Adrenal gland (tissue), 12 donors: ENCODE data around the gene PKP1. TPM values are rescaled to one million over a fixed set of nuclear protein-coding genes. Genes with fewer than 3 reads are reported as not detected.

Experiments
- DNase-seq, 7 donors: peaks; one replicate each; pipeline ENCODE4 v3.0.0-alpha.2; 2019 to 2020
- H3K27ac ChIP-seq, 5 donors: fragments of 200-600 bp; sonication (generic) in 4 of 5; 1 replicate in 3 of 5; 2 replicates in 2 of 5; pipeline versions ENCODE4 v1.5.1 to v1.8.0; 2016 to 2020; ENCODE audit warnings: mild to moderate bottlenecking in 1 of 5
- H3K27me3 ChIP-seq: fragments of 200-600 bp; 2 replicates; pipeline ENCODE4 v1.8.0; 2021
- H3K36me3 ChIP-seq, 2 donors: fragments of 200-600 bp; replicated peaks in 1 of 2; 1 replicate in 1 of 2; 2 replicates in 1 of 2; pipeline versions ENCODE4 v1.5.1 to v1.8.0; 2018 to 2022
- H3K4me1 ChIP-seq, 2 donors: fragments of 200-600 bp; replicated peaks in 1 of 2; 1 replicate in 1 of 2; 2 replicates in 1 of 2; pipeline versions ENCODE4 v1.5.1 to v1.8.0; 2018 to 2021
- H3K4me3 ChIP-seq, 4 donors: fragments of 200-600 bp; sonication (generic) in 3 of 4; one replicate each; pipeline ENCODE4 v1.5.1; 2016 to 2018
- H3K9me3 ChIP-seq, 3 donors: fragments of 200-600 bp; sonication (generic) in 1 of 3; replicated peaks in 1 of 3; 1 replicate in 2 of 3; 2 replicates in 1 of 3; pipeline versions ENCODE4 v1.5.1 to v1.8.0; 2016 to 2021
- CTCF ChIP-seq, 6 experiments: fragments of 450-650 bp in 4 of 6; fragments of 200-600 bp in 2 of 6; sonication (generic) in 1 of 6; IDR thresholded peaks; 1 replicate in 5 of 6; 2 replicates in 1 of 6; pipeline versions ENCODE4 v1.5.1 to v1.8.0; 2016 to 2021; ENCODE audit warnings: antibody characterized with exemption in 6 of 6, mild to moderate bottlenecking in 2 of 6, moderate library complexity in 1 of 6
- POLR2A ChIP-seq, 2 donors: fragments of 450-650 bp; IDR thresholded peaks; one replicate each; pipeline ENCODE4 v1.6.1; 2017; ENCODE audit warnings: antibody characterized with exemption in 2 of 2, mild to moderate bottlenecking in 2 of 2, moderate library complexity in 1 of 2
- WGBS, 4 donors: extraction: QIAGEN DNeasy Blood & Tissue Kit in 2 of 4; methylation state at CpG; one replicate each; pipeline versions ENCODE4 v1.1.5 to v1.1.7; 2013 to 2017; 5-methylcytosine and 5-hydroxymethylcytosine counted together
- intact Hi-C, 2 donors: fragments of 100-400 bp; cut with DNase I; formaldehyde crosslinking; loops; one replicate each; pipeline versions ENCODE4 v1.14.1 to v1.15.0; 2022 to 2023
- polyA plus RNA-seq, 3 donors: library from polyadenylated mRNA; stranded (reverse); fragments of 200-250 nt in 2 of 3; fragments of 350-450 nt in 1 of 3; fragmentation: Illumina TruSeq in 1 of 3; extraction: RNeasy Lipid Tissue Mini Kit (QIAGEN cat#74804) in 1 of 3; gene quantifications; one replicate each; pipeline ENCODE4 v1.2.3, GENCODE V29; 2013 to 2014
- total RNA-seq, 9 donors: library from RNA; depleted of rRNA in 4 of 9; stranded (reverse); fragments of >200 nt in 4 of 9; fragments of 120-200 nt in 1 of 9; fragmentation: NEBNext Ultra II Directional in 1 of 9; extraction: Animal tissue kit (Norgen Biotek cat#: 25700) in 1 of 9; gene quantifications; one replicate each; pipeline versions ENCODE4 v1.1.0 to v1.2.4, GENCODE V29; 2013 to 2023
- donor health status: healthy with polysubstance abuse.
- donor health status: Bipolar disorder and iron deficiency.
- donor health status: DM: yes; HTN: yes; CAD: no.
- donor health status: DM: no; HTN: no; CAD: no.
- donor health status: DM: no; HTN: no; CAD: no.
- donor health status: DM: yes; HTN: yes; CAD: no.

The PKP1 gene
- total and polyA plus RNA-seq, 12 donors = 0.06 to 0.98 (median 0.24) TPM; not detected in 2

- TF ChIP-seq POLR2A (IDR thresholded peaks at IDR 0.05) (no peak), CTCF (IDR thresholded peaks at IDR 0.05) (no peak)
- Histone ChIP-seq H3K4me3 (no peak overlapping the region), H3K27ac (no peak overlapping the region), H3K9me3 (no peaks in the 10 kb centered on the region), H3K4me1 (no peaks in the 10 kb centered on the region), H3K36me3 (no peaks in the 10 kb centered on the region), H3K27me3 (no peaks in the 10 kb centered on the region)
- no peak for DNase-seq
- intact Hi-C loops = no loop called here
- WGBS, 4 donors = 76 to 83% (median 79%) methylated on average over 2 of the region's 2 CpGs
Observed at GRCh38 chr1:201294876-201295275, 11.6 kb downstream of the PKP1 start.

- Histone ChIP-seq H3K4me3 (no peak overlapping the region), H3K27ac (no peak overlapping the region), H3K27me3 (no peaks in the 10 kb centered on the region), H3K36me3 (no peaks in the 10 kb centered on the region), H3K9me3 (no peaks in the 10 kb centered on the region), H3K4me1 (no peaks in the 10 kb centered on the region)
- no peak for DNase-seq
- 73 to 87% (median 78%) methylated on average over 4 of the region's 4 CpGs for WGBS, 4 donors
- intact Hi-C loops = no loop called here
- TF ChIP-seq POLR2A (IDR thresholded peaks at IDR 0.05) = no peak
- no peak for TF ChIP-seq CTCF (IDR thresholded peaks at IDR 0.05)
Observed at GRCh38 chr1:201295346-201295745, 12.0 kb downstream of the PKP1 start.

- intact Hi-C loops = no loop called here
- Histone ChIP-seq H3K9me3 (no peaks in the 10 kb centered on the region), H3K4me1 (no peaks in the 10 kb centered on the region), H3K36me3 (no peaks in the 10 kb centered on the region), H3K27me3 (no peaks in the 10 kb centered on the region), H3K4me3 (no peak overlapping the region), H3K27ac (no peak overlapping the region)
- TF ChIP-seq POLR2A (IDR thresholded peaks at IDR 0.05) (no peak), CTCF (IDR thresholded peaks at IDR 0.05) (no peak)
- no peak for DNase-seq
- WGBS, 4 donors = 42 to 68% (median 48%) methylated on average over 3 of the region's 3 CpGs
Observed at GRCh38 chr1:201295861-201296260, 12.6 kb downstream of the PKP1 start.

GRCh38 chr1:201296352-201296751 is 13.0 kb downstream of the PKP1 start:
- intact Hi-C loops = no loop called here
- Histone ChIP-seq H3K36me3 (no peaks in the 10 kb centered on the region), H3K27me3 (no peaks in the 10 kb centered on the region), H3K4me3 (no peak overlapping the region), H3K4me1 (no peaks in the 10 kb centered on the region), H3K27ac (no peak overlapping the region), H3K9me3 (no peaks in the 10 kb centered on the region)
- DNase-seq = no peak
- TF ChIP-seq POLR2A (IDR thresholded peaks at IDR 0.05) (no peak), CTCF (IDR thresholded peaks at IDR 0.05) (no peak)
- 76 to 87% (median 87%) methylated on average over 4 of the region's 4 CpGs for WGBS, 4 donors
